Kidney glomerular epithelial cell (primary cell): ENCODE measurements around the gene SNAPIN.
A peak's percentile ranks its signal among the peaks of the same experiment; 100 is the strongest.

Source experiments
- DNase-seq: peaks from one replicate; lab custom pipeline; 2025; lab: John Stamatoyannopoulos, UW

SNAPIN gene

GRCh38 chr1:153658400-153659174, at the start of gene SNAPIN:
Gene SNAPIN, plus strand, starts transcription at chr1:153658703. Its CDS starts 41 bp downstream, at chr1:153658744.
- peak; percentile 84 for DNase-seq

- DNase-seq = peak; percentile 94
These were observed 49.5 kb upstream of the SNAPIN start for GRCh38 chr1:153608742-153609584.

GRCh38 chr1:153609585-153609907, 49.0 kb upstream of the SNAPIN start:
- DNase-seq = no peak

GRCh38 chr1:153610334-153610733, 48.2 kb upstream of the SNAPIN start:
- no peak for DNase-seq

- DNase-seq = no peak
These were observed 47.6 kb upstream of the SNAPIN start for GRCh38 chr1:153610811-153611301.

GRCh38 chr1:153611356-153611755, 47.1 kb upstream of the SNAPIN start:
- DNase-seq = no peak

GRCh38 chr1:153612111-153612754, 46.3 kb upstream of the SNAPIN start:
- DNase-seq = peak; percentile 38

- DNase-seq = peak; percentile 57
These were observed 45.7 kb upstream of the SNAPIN start, which contains the start of gene S100A16 for GRCh38 chr1:153612755-153613331. Gene S100A16, minus strand, starts transcription at chr1:153613137. Its CDS starts 4,986 bp downstream, at chr1:153608151.

GRCh38 chr1:153613406-153613805, 45.1 kb upstream of the SNAPIN start:
- DNase-seq = no peak

GRCh38 chr1:153614189-153614900, 44.2 kb upstream of the SNAPIN start:
- DNase-seq = no peak

- DNase-seq = no peak
These were observed 43.6 kb upstream of the SNAPIN start for GRCh38 chr1:153614906-153615305.

- no peak for DNase-seq
These were observed 43.1 kb upstream of the SNAPIN start for GRCh38 chr1:153615406-153615805.

GRCh38 chr1:153616144-153616916, 42.2 kb upstream of the SNAPIN start, which contains the start of gene S100A14:
Gene S100A14, minus strand, starts transcription at chr1:153616325. Its CDS starts 467 bp downstream, at chr1:153615858.
- DNase-seq = no peak

- no peak for DNase-seq
These were observed 41.6 kb upstream of the SNAPIN start for GRCh38 chr1:153616917-153617311.

- DNase-seq = no peak
These were observed 40.8 kb upstream of the SNAPIN start for GRCh38 chr1:153617663-153618062.

GRCh38 chr1:153619171-153619570, 39.3 kb upstream of the SNAPIN start:
- DNase-seq = no peak

GRCh38 chr1:153623101-153623500, 35.4 kb upstream of the SNAPIN start:
- no peak for DNase-seq

- DNase-seq = no peak
These were observed 33.4 kb upstream of the SNAPIN start for GRCh38 chr1:153624965-153625611.

GRCh38 chr1:153626477-153626903, 32.0 kb upstream of the SNAPIN start:
- no peak for DNase-seq
